Stimulated activated naive CD4-positive, alpha-beta T cell treated with Interleukin-2 at 50 U/mL for 16 hours (primary cell): ENCODE data around the gene C1orf210.

Experiments used
- DNase-seq: peaks from one replicate; lab custom pipeline; 2025; lab: John Stamatoyannopoulos, UW

Gene C1orf210

GRCh38 chr1:43274125-43274803 lies 11.1 kb downstream of the C1orf210 start:
- peak; percentile 8 for DNase-seq

DNA sequence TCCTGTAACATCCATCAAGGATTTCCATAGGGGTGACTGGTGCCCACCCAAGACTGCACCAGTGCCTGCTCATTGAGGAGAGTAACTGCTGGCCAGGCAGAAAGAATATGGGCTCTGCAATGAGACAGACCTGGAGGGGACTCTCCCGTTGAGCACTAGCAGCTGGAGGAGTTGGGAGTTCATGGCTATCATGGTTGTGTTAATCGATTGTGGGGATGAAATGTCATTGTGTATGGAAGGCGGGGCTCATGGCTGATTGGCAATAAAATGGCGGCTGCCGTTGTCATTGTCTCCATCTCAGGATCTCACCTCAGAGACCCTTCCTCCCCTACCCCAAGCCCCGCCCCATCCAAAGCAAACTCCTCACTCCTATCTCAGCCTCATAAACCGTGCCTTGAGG lies 11.7 kb downstream of the C1orf210 start:
- no peak for DNase-seq

GRCh38 chr1:43272576-43273571 lies 12.5 kb downstream of the C1orf210 start:
- DNase-seq, result no peak

- DNase-seq, result no peak
Observed at GRCh38 chr1:43272161-43272560, 13.2 kb downstream of the C1orf210 start.

DNA sequence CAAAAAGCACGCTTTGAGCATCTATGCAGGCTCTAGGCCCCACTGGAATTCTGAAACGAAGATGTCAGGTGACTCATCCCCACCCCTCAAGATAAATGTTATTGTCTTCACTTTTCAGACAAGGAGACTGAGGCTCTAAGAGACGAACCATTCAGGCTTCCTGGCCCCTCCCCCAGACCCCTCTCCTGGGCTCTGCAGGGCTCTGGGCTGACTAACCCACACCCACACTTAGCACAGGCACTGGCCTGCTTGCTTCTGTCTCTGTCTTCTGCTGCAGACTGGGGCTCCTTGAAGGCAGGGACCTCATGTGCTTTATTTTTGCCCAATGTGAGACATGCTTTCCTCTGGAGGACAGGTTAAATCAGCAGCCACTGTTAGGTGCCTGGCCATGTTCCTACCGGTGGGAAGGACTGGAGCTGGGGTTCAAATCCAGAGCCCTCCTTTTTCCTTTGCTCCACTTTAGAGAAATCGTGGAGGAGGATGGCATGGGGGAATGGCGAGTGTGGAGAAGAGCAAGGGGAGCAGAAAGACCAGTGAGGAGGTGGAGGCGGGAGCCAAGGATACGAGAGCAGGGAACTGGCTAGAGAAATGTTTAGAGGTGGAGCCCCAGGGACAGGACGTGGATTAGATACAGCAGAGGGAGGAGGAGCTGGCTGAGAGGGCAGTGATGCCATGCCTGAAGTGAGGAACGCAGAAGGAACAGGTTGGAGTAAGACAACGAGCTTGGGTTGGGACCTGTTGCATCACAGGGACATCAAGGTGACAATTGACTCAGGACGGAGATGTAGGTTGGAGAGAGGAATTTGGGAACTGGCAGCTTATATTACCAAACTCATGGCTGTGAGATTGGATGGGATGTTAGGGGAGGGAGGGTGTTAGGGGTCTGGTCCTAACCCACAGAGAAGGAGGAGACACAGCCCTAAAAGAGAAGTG lies 13.9 kb downstream of the C1orf210 start:
- no peak for DNase-seq

GRCh38 chr1:43270421-43271095 lies 14.8 kb downstream of the C1orf210 start:
- DNase-seq, result no peak

DNA sequence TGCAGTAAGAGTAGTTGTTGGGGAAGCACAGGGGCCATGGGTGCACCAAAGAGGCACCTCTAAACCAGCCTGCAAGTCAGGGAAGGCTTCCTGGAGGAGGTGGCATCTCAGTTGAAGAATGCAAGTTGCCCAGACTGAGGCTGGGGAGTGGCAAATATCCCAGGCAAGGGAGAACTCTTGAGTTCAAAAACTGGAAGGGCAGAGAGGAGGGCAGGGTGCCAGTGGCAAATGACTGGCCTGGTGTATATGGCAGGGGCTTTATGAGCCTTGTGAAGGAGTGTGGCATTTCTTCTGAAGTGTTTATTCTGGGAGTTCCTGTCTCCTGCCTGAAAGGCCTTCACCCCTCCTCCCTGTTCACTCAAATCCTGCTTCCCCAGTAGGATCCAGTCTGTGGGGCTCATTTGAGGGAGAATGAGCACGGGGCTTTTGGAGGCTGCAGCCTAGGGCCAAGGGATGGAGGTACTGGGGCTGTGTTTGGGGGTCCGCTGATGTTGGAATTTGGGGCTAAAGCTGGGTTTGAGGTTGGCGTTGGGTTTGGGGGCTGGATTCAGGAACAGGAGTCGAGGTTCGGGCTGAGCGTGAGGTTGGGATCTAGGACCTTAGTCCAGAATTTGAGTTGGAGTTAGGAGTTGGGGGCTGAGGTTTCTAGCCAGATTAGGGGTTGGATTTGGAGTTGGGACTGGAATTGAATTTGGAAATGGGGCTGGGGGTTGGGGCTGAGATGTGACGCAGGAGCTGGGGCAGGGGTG lies 15.6 kb downstream of the C1orf210 start, which contains the start of gene TMEM125:
TMEM125 (plus strand) TSS at position 357 of the 749 bp plus-strand sequence. CDS start 2,740 bp downstream, outside the sequence.
- no peak for DNase-seq

GRCh38 chr1:43267818-43268425 lies 17.5 kb downstream of the C1orf210 start:
- no peak for DNase-seq

DNA sequence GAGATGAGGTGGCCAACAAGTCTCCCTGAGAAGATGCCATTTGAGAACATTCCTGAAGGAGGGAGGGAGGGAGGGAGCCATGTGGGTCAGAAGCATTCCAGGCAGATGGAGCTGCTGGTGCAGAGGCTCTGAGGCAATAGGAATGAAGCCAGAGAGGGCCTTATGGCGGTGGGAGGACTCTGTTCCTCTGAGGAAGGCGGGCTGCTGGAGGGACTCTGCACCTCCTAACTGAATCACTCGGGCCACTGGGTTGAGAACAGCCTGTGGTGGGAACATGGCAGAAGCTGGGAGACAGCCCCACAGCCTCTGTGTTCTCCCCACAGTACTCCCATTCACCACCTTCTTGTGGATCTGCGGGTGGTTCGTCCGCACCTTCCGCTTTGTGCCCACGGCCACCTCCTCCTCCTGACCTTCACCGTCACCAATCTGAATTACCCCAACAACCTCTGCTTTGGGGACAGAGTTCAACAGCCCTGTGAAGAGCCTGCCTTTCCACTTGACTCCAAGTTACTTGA lies 18.0 kb downstream of the C1orf210 start:
- no peak for DNase-seq

GRCh38 chr1:43266881-43267280 lies 18.5 kb downstream of the C1orf210 start:
- no peak for DNase-seq

GRCh38 chr1:43265431-43265830 lies 19.9 kb downstream of the C1orf210 start:
- DNase-seq, result no peak

- DNase-seq, result no peak
Observed at GRCh38 chr1:43258370-43258769, 27.0 kb downstream of the C1orf210 start.

GRCh38 chr1:43256675-43257570 lies 28.5 kb downstream of the C1orf210 start:
- no peak for DNase-seq

- no peak for DNase-seq
Observed at GRCh38 chr1:43255438-43256210, 29.8 kb downstream of the C1orf210 start.

DNA sequence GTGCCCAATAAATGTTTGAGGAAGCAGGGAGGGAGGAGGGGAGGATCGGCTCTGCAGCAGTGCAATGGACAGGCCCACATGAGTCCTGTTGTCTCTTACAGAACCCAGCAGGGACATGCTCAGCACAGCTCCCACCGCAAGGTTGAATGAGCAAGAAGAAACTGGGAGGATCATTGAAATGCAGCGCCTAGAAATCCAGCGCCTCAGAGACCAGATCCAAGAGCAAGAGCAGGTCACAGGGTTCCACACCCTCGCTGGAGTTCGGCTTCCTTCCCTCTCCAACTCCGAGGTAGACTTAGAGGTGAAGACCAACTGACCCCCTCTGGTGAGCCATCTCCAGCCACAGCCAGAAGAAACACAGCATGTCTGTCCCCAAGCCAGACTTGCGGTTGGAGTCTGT lies 31.5 kb downstream of the C1orf210 start:
- no peak for DNase-seq

GRCh38 chr1:43253173-43253572 lies 32.2 kb downstream of the C1orf210 start:
- DNase-seq, result no peak

GRCh38 chr1:43252225-43252624 lies 33.2 kb downstream of the C1orf210 start:
- DNase-seq, result no peak

GRCh38 chr1:43251024-43251423 lies 34.4 kb downstream of the C1orf210 start:
- no peak for DNase-seq
